ENCODE results near the gene NCEH1. TPM values are rescaled to one million over a fixed set of nuclear protein-coding genes. Genes with fewer than 3 reads are reported as not detected.

The NCEH1 gene
- total RNA-seq, 4 donors from 2014 or later, result 6.6 to 15.8 (median 10.6) TPM

DNA sequence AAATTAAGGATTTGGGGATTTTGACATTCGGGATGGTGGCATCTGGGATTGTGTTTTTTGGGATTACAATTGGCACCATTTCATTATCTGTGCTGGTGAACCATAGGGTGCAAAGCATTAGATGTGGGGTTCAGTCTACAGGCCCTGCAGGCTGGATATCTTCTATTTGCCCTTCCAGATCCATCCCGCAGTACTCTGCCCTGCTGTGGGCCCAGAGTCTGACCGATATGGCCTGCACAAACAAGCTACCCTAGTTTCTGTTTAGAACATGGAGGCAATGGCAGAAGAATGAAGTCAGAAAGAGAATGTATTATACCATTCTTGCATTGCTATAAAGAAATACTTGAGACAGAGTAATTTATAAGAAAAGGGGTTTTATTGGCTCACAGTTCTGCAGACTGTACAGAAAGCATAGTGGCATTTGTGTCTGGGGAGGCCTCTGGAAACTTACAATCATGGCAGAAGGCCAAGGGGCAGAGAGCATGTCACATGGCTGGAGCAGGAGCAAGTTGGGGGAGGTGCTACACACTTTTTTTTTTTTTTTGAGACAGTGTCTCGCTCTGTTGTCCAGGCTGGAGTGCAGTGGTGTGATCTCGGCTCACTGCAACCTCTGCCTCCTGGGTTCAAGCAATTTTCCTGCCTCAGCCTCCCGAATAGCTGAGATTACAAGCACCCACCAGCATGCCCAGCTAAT lies 93.7 kb downstream of the NCEH1 start:
- DNase-seq, result no peak
- Histone ChIP-seq H3K4me3 (no peak overlapping the region), H3K36me3 (no peaks in the 10 kb centered on the region), H3K9me3 (peaks cover 0 to 13% (median 0%) of the 10 kb centered on the region in 4 donors), H3K27me3 (no peaks in the 10 kb centered on the region), H3K4me1 (peaks cover 0 to 3% (median 0%) of the 10 kb centered on the region in 4 donors), H3K27ac (no peak overlapping the region)
- no peak for TF ChIP-seq POLR2A (IDR thresholded peaks at IDR 0.05)
- TF ChIP-seq, protein P1, sequence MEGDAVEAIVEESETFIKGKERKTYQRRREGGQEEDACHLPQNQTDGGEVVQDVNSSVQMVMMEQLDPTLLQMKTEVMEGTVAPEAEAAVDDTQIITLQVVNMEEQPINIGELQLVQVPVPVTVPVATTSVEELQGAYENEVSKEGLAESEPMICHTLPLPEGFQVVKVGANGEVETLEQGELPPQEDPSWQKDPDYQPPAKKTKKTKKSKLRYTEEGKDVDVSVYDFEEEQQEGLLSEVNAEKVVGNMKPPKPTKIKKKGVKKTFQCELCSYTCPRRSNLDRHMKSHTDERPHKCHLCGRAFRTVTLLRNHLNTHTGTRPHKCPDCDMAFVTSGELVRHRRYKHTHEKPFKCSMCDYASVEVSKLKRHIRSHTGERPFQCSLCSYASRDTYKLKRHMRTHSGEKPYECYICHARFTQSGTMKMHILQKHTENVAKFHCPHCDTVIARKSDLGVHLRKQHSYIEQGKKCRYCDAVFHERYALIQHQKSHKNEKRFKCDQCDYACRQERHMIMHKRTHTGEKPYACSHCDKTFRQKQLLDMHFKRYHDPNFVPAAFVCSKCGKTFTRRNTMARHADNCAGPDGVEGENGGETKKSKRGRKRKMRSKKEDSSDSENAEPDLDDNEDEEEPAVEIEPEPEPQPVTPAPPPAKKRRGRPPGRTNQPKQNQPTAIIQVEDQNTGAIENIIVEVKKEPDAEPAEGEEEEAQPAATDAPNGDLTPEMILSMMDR (IDR thresholded peaks at IDR 0.05), result no peak

DNA sequence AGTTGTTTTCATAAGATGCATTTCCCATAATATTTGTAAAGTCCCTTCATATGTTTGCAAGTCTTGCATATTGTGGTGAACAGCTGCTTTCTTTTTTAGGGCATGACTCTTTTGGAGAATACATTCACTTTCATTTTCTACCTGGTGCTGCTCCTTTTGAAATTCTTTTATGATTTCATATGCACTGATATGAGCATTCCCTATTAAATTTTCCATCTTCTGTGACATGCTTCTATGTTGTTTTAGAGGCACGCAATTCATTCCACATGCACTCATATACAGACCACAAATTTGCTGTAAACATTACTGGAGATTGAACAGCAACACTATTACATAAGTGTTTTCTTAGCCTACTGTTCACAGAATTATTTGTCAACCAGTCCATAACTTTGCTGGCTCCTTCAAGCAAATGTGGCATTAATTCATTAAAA lies 94.8 kb downstream of the NCEH1 start:
- Histone ChIP-seq H3K4me1 (peaks cover 0 to 3% (median 0%) of the 10 kb centered on the region in 4 donors), H3K9me3 (peaks cover 0 to 13% (median 0%) of the 10 kb centered on the region in 4 donors), H3K4me3 (no peak overlapping the region), H3K27ac (no peak overlapping the region), H3K27me3 (no peaks in the 10 kb centered on the region), H3K36me3 (no peaks in the 10 kb centered on the region)
- DNase-seq, result no peak
- TF ChIP-seq, protein P1 (IDR thresholded peaks at IDR 0.05), result no peak
- TF ChIP-seq POLR2A (IDR thresholded peaks at IDR 0.05), result no peak

DNA sequence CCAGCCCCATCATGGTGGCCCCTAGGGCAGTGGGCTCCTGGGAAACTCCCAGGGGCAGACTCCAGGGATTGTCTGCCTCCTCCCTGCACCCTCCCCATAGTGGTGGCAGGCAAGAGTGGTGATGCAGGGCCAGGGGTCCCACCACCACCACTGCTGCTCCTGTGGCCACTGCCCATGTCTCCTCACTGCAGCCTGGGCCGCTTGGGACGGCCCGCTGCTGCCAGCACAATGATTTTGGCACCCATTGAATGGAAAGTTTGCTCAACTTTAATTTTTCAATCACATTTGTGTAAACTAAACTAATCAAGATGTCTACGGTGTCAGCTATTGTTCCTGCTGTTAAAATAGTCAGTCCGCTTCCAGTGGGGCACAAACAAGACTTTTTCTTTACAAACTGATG lies 95.6 kb downstream of the NCEH1 start:
- no peaks in the 10 kb centered on the region for H3K27me3 ChIP-seq
- H3K4me1 ChIP-seq, result peaks cover 0 to 3% (median 0%) of the 10 kb centered on the region in 4 donors
- TF ChIP-seq, protein P1 (IDR thresholded peaks at IDR 0.05), result no peak
- no peak for TF ChIP-seq POLR2A (IDR thresholded peaks at IDR 0.05)
- no peak overlapping the region for H3K4me3 ChIP-seq
- no peaks in the 10 kb centered on the region for H3K36me3 ChIP-seq
- no peak overlapping the region for H3K27ac ChIP-seq
- H3K9me3 ChIP-seq, result peaks cover 0 to 13% (median 0%) of the 10 kb centered on the region in 4 donors
- DNase-seq, result no peak

DNA sequence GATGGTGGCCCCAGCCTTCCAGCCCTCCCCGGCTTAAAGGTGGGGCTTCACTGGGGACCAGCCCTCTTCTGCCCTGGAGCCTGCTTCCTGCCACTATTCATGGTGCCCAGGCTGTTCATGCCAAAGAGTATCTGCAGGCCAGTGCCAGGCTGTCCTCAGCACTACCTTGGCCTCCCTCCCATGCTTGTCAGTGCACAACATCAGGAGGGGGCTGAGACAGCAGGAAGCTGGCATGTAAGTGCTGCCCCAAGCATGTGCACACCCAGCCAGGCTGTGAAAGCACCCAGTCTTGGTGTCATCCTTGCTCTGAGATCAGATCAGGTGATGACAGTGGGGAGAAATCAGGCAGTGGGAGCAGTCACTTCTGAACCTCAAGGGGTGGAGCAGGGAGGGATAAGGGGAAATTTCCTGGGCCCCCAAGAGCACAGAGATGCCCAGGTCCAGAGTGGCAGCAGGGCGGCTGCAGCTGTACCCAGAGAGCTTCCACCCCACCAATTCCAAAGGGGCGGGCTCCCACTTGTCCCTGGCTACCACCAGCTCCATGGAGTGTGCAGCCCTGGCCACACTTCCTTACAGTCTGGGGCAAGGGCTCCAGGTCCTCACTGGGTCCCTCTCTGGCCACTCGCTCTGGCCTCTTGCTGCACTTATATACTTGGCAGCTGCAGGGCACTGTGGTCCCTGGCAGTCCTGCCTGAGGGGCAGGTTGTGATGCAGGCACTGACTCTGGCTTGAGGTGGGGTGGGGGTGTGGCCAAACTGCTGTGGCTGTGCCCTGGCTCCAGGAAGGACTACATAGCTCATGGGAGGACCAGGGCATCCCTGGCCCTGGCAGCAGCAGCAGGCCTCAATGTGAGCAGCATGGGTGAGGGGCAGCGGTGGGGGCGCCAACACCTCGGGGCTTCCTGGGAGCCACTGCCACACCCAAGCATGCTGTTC lies 96.3 kb downstream of the NCEH1 start:
- Histone ChIP-seq H3K4me1 (peaks cover 0 to 3% (median 0%) of the 10 kb centered on the region in 4 donors), H3K27ac (no peak overlapping the region), H3K27me3 (no peaks in the 10 kb centered on the region), H3K36me3 (no peaks in the 10 kb centered on the region), H3K9me3 (peaks cover 0 to 13% (median 0%) of the 10 kb centered on the region in 4 donors), H3K4me3 (no peak overlapping the region)
- DNase-seq, result no peak
- TF ChIP-seq, protein P1 (IDR thresholded peaks at IDR 0.05), result no peak
- no peak for TF ChIP-seq POLR2A (IDR thresholded peaks at IDR 0.05)

DNA sequence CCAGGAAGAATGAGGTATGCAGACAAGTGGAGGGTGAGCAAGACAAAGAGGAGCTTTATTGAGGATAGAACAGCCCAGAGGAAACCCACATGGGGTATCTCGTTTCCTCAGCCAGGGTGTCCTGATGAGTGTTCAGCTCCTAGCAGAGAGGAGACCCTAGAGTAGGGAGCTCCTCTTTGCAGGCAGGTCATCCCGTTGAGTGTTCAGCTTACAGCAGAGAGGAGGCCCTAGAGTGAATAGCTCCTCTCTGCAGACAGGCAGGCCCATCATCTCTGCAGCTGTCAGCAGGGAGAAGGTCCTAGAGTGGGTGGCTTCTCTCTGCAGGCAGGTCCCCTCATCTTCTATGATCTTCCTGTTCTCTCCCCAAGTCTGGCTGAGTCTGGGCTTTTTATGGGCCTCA lies 97.0 kb downstream of the NCEH1 start:
- Histone ChIP-seq H3K27me3 (no peaks in the 10 kb centered on the region), H3K36me3 (no peaks in the 10 kb centered on the region), H3K4me1 (peaks cover 0 to 3% (median 0%) of the 10 kb centered on the region in 4 donors), H3K27ac (no peak overlapping the region), H3K9me3 (peaks cover 0 to 10% (median 0%) of the 10 kb centered on the region in 4 donors), H3K4me3 (no peak overlapping the region)
- no peak for DNase-seq
- TF ChIP-seq, protein P1 (IDR thresholded peaks at IDR 0.05), result no peak
- no peak for TF ChIP-seq POLR2A (IDR thresholded peaks at IDR 0.05)

All from Peyer's patch (tissue), 4 donors.